OCI-LY3 (cell line): ENCODE results near the gene CRNN.
A peak's percentile ranks its signal among the peaks of the same experiment; 100 is the strongest.

Experiments
- H2AFZ ChIP-seq: fragments of 200-600, 300-600 bp; shearing (Covaris generic); 2 replicates; pipeline ENCODE4 v1.6.0; 2014; ENCODE audit warnings: antibody characterized with exemption, low read depth, low read length
- H3K27ac ChIP-seq: fragments of 200-600, 300-600 bp; sonication (generic); 2 replicates; pipeline ENCODE4 v1.5.1; 2014; ENCODE audit warnings: mild to moderate bottlenecking, low read length, moderate library complexity, mixed read lengths
- H3K27me3 ChIP-seq: fragments of 200-600, 300-600 bp; sonication (generic); 2 replicates; pipeline ENCODE4 v1.6.1; 2014; ENCODE audit warnings: low read depth, low read length, mixed read lengths
- H3K36me3 ChIP-seq: fragments of 200-600, 300-600 bp; sonication (generic); replicated peaks from 2 replicates; pipeline ENCODE3; 2014; ENCODE audit warnings: low read depth, low read length, mixed read lengths
- H3K4me1 ChIP-seq: fragments of 300-600, 200-600 bp; sonication (generic); 2 replicates; pipeline ENCODE4 v1.6.1; 2014; ENCODE audit warnings: low read length, mixed read lengths
- H3K4me2 ChIP-seq: fragments of 200-600, 300-600 bp; sonication (generic); 2 replicates; pipeline ENCODE4 v1.6.1; 2014; ENCODE audit warnings: low read length, mixed read lengths
- H3K4me3 ChIP-seq: fragments of 300-600, 200-600 bp; sonication (generic); 2 replicates; pipeline ENCODE4 v1.5.1; 2014; ENCODE audit warnings: antibody characterized with exemption, mild to moderate bottlenecking, low read length, moderate library complexity
- H3K79me2 ChIP-seq: fragments of 300-600, 200-600 bp; shearing (Covaris generic); 2 replicates; pipeline ENCODE4 v1.6.1; 2014; ENCODE audit warnings: mild to moderate bottlenecking, low read length, mixed read lengths
- H3K9ac ChIP-seq: fragments of 300-600, 200-600 bp; shearing (Covaris generic); 2 replicates; pipeline ENCODE4 v1.6.0; 2014; ENCODE audit warnings: mild to moderate bottlenecking, low read length, moderate library complexity
- H3K9me3 ChIP-seq: fragments of 200-600, 300-600 bp; shearing (Covaris generic); 2 replicates; pipeline ENCODE4 v1.6.1; 2014; ENCODE audit warnings: low read length, mixed read lengths; ENCODE audit not compliant: insufficient read depth
- H4K20me1 ChIP-seq: fragments of 200-600, 300-600 bp; sonication (generic); 2 replicates; pipeline ENCODE4 v1.6.1; 2016; ENCODE audit warnings: low read length, mixed read lengths; ENCODE audit not compliant: insufficient read depth
- CTCF ChIP-seq: fragments of 200-600, 300-600 bp; sonication (generic); IDR thresholded peaks from 2 replicates; pipeline ENCODE4 v1.5.1; 2014; ENCODE audit warnings: antibody characterized with exemption, low read length, low read depth
- EZH2phosphoT487 ChIP-seq: fragments of 200-600 bp; shearing (Covaris generic); IDR thresholded peaks from 2 replicates; pipeline ENCODE4 v1.6.1; 2018; ENCODE audit warnings: antibody characterized with exemption, mixed run types, low read depth

The CRNN gene

GRCh38 chr1:152451254-152451653 is 37.2 kb upstream of the CRNN start:
- Histone ChIP-seq H3K36me3 (no peaks in the 10 kb centered on the region), H3K27ac (no peak overlapping the region), H3K9me3 (no peaks in the 10 kb centered on the region), H3K27me3 (peaks cover 14% of the 10 kb centered on the region), H2AFZ (no peak overlapping the region), H3K79me2 (no peaks in the 10 kb centered on the region), H3K9ac (no peak overlapping the region), H3K4me3 (no peak overlapping the region), H4K20me1 (no peaks in the 10 kb centered on the region), H3K4me2 (no peak overlapping the region), H3K4me1 (peaks cover 12% of the 10 kb centered on the region)
- TF ChIP-seq EZH2phosphoT487, result no peak
- TF ChIP-seq CTCF, result peak; percentile 42

- peaks cover 27% of the 10 kb centered on the region for H3K27me3 ChIP-seq
- H3K9me3 ChIP-seq, result no peaks in the 10 kb centered on the region
- H3K79me2 ChIP-seq, result no peaks in the 10 kb centered on the region
- no peak overlapping the region for H3K4me2 ChIP-seq
- H3K4me3 ChIP-seq, result no peak overlapping the region
- H4K20me1 ChIP-seq, result no peaks in the 10 kb centered on the region
- no peak overlapping the region for H2AFZ ChIP-seq
- no peak overlapping the region for H3K9ac ChIP-seq
- no peaks in the 10 kb centered on the region for H3K36me3 ChIP-seq
- no peak overlapping the region for H3K27ac ChIP-seq
- TF ChIP-seq CTCF, result no peak
- no peak for TF ChIP-seq EZH2phosphoT487
- H3K4me1 ChIP-seq, result peaks cover 12% of the 10 kb centered on the region
Observed at GRCh38 chr1:152449661-152450060, 35.6 kb upstream of the CRNN start.

- TF ChIP-seq CTCF (no peak), EZH2phosphoT487 (no peak)
- peaks cover 12% of the 10 kb centered on the region for H3K4me1 ChIP-seq
- H3K9me3 ChIP-seq, result no peaks in the 10 kb centered on the region
- no peak overlapping the region for H3K27ac ChIP-seq
- H3K27me3 ChIP-seq, result peaks cover 32% of the 10 kb centered on the region
- no peak overlapping the region for H3K4me3 ChIP-seq
- no peaks in the 10 kb centered on the region for H3K79me2 ChIP-seq
- no peak overlapping the region for H3K9ac ChIP-seq
- H2AFZ ChIP-seq, result no peak overlapping the region
- H3K36me3 ChIP-seq, result no peaks in the 10 kb centered on the region
- H3K4me2 ChIP-seq, result no peak overlapping the region
- no peaks in the 10 kb centered on the region for H4K20me1 ChIP-seq
Observed at GRCh38 chr1:152448496-152448895, 34.4 kb upstream of the CRNN start.

- Histone ChIP-seq H3K4me1 (peaks cover 12% of the 10 kb centered on the region), H2AFZ (no peak overlapping the region), H3K79me2 (no peaks in the 10 kb centered on the region), H3K27ac (no peak overlapping the region), H3K27me3 (peaks cover 32% of the 10 kb centered on the region), H3K4me3 (no peak overlapping the region), H3K9ac (no peak overlapping the region), H4K20me1 (no peaks in the 10 kb centered on the region), H3K36me3 (no peaks in the 10 kb centered on the region), H3K4me2 (no peak overlapping the region), H3K9me3 (no peaks in the 10 kb centered on the region)
- TF ChIP-seq CTCF (no peak), EZH2phosphoT487 (no peak)
Observed at GRCh38 chr1:152448095-152448494, 34.0 kb upstream of the CRNN start.
